Measurements from ENCODE around the gene QSOX2. TPM values are rescaled to one million over a fixed set of nuclear protein-coding genes. Genes with fewer than 3 reads are reported as not detected.

Gene QSOX2
- total RNA-seq, 1 experiment from 2014 or later, result 9.9 TPM

GRCh38 chr9:136257381-136258298 lies 12.0 kb upstream of the QSOX2 start:
- Histone ChIP-seq H3K9me3 (ENCODE audit: low read length) (no peaks in the 10 kb centered on the region), H3K9me2 (replicated peaks; ENCODE audit: low read length) (no peaks in the 10 kb centered on the region), H3K4me3 (ENCODE audit: low read length) (no peak overlapping the region), H3K4me1 (ENCODE audit: insufficient read depth, low read length) (no peaks in the 10 kb centered on the region), H3K79me2 (ENCODE audit: low read length) (no peaks in the 10 kb centered on the region), H4K20me1 (ENCODE audit: low read length) (no peaks in the 10 kb centered on the region), H3K36me3 (ENCODE audit: low read depth, low read length) (no peaks in the 10 kb centered on the region), H2AFZ (ENCODE audit: low read length) (no peak overlapping the region), H3K4me2 (ENCODE audit: low read length) (no peak overlapping the region), H3K27ac (ENCODE audit: low read length) (no peak overlapping the region), H3K9ac (ENCODE audit: low read length) (no peak overlapping the region), H3K27me3 (ENCODE audit: low read length) (no peaks in the 10 kb centered on the region), H3F3A (ENCODE audit: low read length, unreplicated experiment) (no peaks in the 10 kb centered on the region)
- ChIA-PET CTCF (no interaction called here), POLR2A (ENCODE audit: unreplicated experiment) (no interaction called here)
- TF ChIP-seq EZH2phosphoT487 (IDR thresholded peaks at IDR 0.05; ENCODE audit: borderline replicate concordance, low read length) (no peak), EZH2 (IDR thresholded peaks at IDR 0.05; ENCODE audit: low read length, unreplicated experiment) (no peak), CTCF (conservative IDR thresholded peaks at IDR 0.05; ENCODE audit: low read depth, low read length) (no peak)
- no peak for ATAC-seq
- intact Hi-C loops (cut with micrococcal nuclease), result no loop called here
- no peak for DNase-seq
- BruUV-seq (replicated peaks), result no TSS peak

- POLR2A ChIA-PET (ENCODE audit: unreplicated experiment), result no interaction called here
Measured at GRCh38 chr9:136255896-136256890, 10.6 kb upstream of the QSOX2 start.

More at GRCh38 chr9:136255896-136256890, 10.6 kb upstream of the QSOX2 start:
- no peaks in the 10 kb centered on the region for H3K27me3 ChIP-seq (ENCODE audit: low read length)
- intact Hi-C loops (cut with micrococcal nuclease), result no loop called here
- CTCF ChIA-PET, result no interaction called here
- no peak for TF ChIP-seq EZH2 (IDR thresholded peaks at IDR 0.05; ENCODE audit: low read length, unreplicated experiment)
- peak; percentile 39 for TF ChIP-seq CTCF (conservative IDR thresholded peaks at IDR 0.05; ENCODE audit: low read depth, low read length)
- no TSS peak for BruUV-seq (replicated peaks)
- H3K9me2 ChIP-seq (replicated peaks; ENCODE audit: low read length), result no peaks in the 10 kb centered on the region
- peak; percentile 74 for ATAC-seq
- H3K9ac ChIP-seq (ENCODE audit: low read length), result no peak overlapping the region
- H2AFZ ChIP-seq (ENCODE audit: low read length), result no peak overlapping the region
- no peaks in the 10 kb centered on the region for H3K36me3 ChIP-seq (ENCODE audit: low read depth, low read length)
- H3K9me3 ChIP-seq (ENCODE audit: low read length), result no peaks in the 10 kb centered on the region
- no peaks in the 10 kb centered on the region for H3F3A ChIP-seq (ENCODE audit: low read length, unreplicated experiment)
- H3K27ac ChIP-seq (ENCODE audit: low read length), result no peak overlapping the region
- H3K79me2 ChIP-seq (ENCODE audit: low read length), result no peaks in the 10 kb centered on the region
- H4K20me1 ChIP-seq (ENCODE audit: low read length), result no peaks in the 10 kb centered on the region
- DNase-seq, result peak; percentile 25
- no peak overlapping the region for H3K4me2 ChIP-seq (ENCODE audit: low read length)
- H3K4me1 ChIP-seq (ENCODE audit: insufficient read depth, low read length), result no peaks in the 10 kb centered on the region
- H3K4me3 ChIP-seq (ENCODE audit: low read length), result no peak overlapping the region

All from PC-3 (cell line).